CD4-positive, alpha-beta T cell treated with Interleukin-12 subunit alpha and Interleukin-12 subunit beta, for 1 hour (primary cell): ENCODE measurements around the gene FAIM.

ENCODE experiments used
- DNase-seq: peaks from one replicate; pipeline ENCODE4 v3.0.0-alpha.2; 2020

Gene FAIM

GRCh38 chr3:138681463-138682220, 73.1 kb downstream of the FAIM start:
- DNase-seq = no peak

- no peak for DNase-seq
Measured at GRCh38 chr3:138682648-138683047, 74.1 kb downstream of the FAIM start.
